Bronchial epithelial cell (primary cell): Measurements from ENCODE around the gene OR9Q1. TPM values are rescaled to one million over a fixed set of nuclear protein-coding genes. Genes with fewer than 3 reads are reported as not detected.

Experiments
- DNase-seq: peaks from one replicate; pipeline ENCODE4 v3.0.0-alpha.2; 2010; ENCODE audit warnings: low read depth
- FAIRE-seq: peaks from 2 replicates; lab custom pipeline; 2011; peaks lifted over from hg19 to GRCh38; lab: Jason Lieb, UNC
- H3K27me3 ChIP-seq: 2 replicates; pipeline ENCODE4 v1.5.1; 2011; ENCODE audit warnings: low read length; ENCODE audit not compliant: control insufficient read depth, insufficient read depth
- H3K36me3 ChIP-seq: 2 replicates; pipeline ENCODE4 v1.5.1; 2011; ENCODE audit warnings: low read length; ENCODE audit not compliant: control insufficient read depth, insufficient read depth
- H3K4me3 ChIP-seq: 2 replicates; pipeline ENCODE4 v1.5.1; 2011; ENCODE audit warnings: mild to moderate bottlenecking, low read depth, low read length, control low read depth
- CTCF ChIP-seq: IDR thresholded peaks from 2 replicates; pipeline ENCODE4 v1.5.1; 2011; ENCODE audit warnings: mild to moderate bottlenecking, moderate library complexity, low read length, control low read depth, inconsistent platforms; ENCODE audit not compliant: insufficient read depth, severe bottlenecking
- total RNA-seq: library from RNA; depleted of rRNA; stranded (reverse); fragments of >200 nt; gene quantifications from 2 replicates; pipeline ENCODE4 v1.2.1, GENCODE V29; 2014

The OR9Q1 gene
- total RNA-seq, 1 donor from 2014 or later = not detected

- FAIRE-seq (no peak), DNase-seq (no peak)
- H3K4me3 ChIP-seq = no peak overlapping the region
- no peak for TF ChIP-seq CTCF
- H3K27me3 ChIP-seq = no peaks in the 10 kb centered on the region
- H3K36me3 ChIP-seq = no peaks in the 10 kb centered on the region
Measured at GRCh38 chr11:58039589-58039988, 15.9 kb downstream of the OR9Q1 start.

GRCh38 chr11:58043379-58043778, 19.7 kb downstream of the OR9Q1 start:
- no peak for FAIRE-seq
- TF ChIP-seq CTCF = no peak
- DNase-seq = no peak
- H3K36me3 ChIP-seq = no peaks in the 10 kb centered on the region
- H3K4me3 ChIP-seq = no peak overlapping the region
- no peaks in the 10 kb centered on the region for H3K27me3 ChIP-seq

- FAIRE-seq (no peak), DNase-seq (peak; percentile 53)
- Histone ChIP-seq H3K4me3 (no peak overlapping the region), H3K27me3 (no peaks in the 10 kb centered on the region), H3K36me3 (no peaks in the 10 kb centered on the region)
- TF ChIP-seq CTCF = no peak
Measured at GRCh38 chr11:58046231-58046630, 22.6 kb downstream of the OR9Q1 start.

- TF ChIP-seq CTCF = no peak
- no peak overlapping the region for H3K4me3 ChIP-seq
- no peak for DNase-seq
Measured at GRCh38 chr11:58047818-58048217, 24.1 kb downstream of the OR9Q1 start.

GRCh38 chr11:58055806-58056401, 32.2 kb downstream of the OR9Q1 start:
- DNase-seq = no peak
- no peak for TF ChIP-seq CTCF
- Histone ChIP-seq H3K27me3 (no peaks in the 10 kb centered on the region), H3K36me3 (no peaks in the 10 kb centered on the region), H3K4me3 (no peak overlapping the region)
- no peak for FAIRE-seq

More at GRCh38 chr11:58047818-58048217, 24.1 kb downstream of the OR9Q1 start:
- H3K36me3 ChIP-seq = no peaks in the 10 kb centered on the region
- no peak for FAIRE-seq
- no peaks in the 10 kb centered on the region for H3K27me3 ChIP-seq

GRCh38 chr11:58057481-58057880, 33.8 kb downstream of the OR9Q1 start:
- Histone ChIP-seq H3K4me3 (no peak overlapping the region), H3K27me3 (no peaks in the 10 kb centered on the region), H3K36me3 (no peaks in the 10 kb centered on the region)
- DNase-seq (peak; percentile 13), FAIRE-seq (no peak)
- TF ChIP-seq CTCF = no peak
